Transverse colon (tissue), 3 donors: ENCODE measurements around the gene MRPS6.

Source experiments
- CTCF ChIP-seq, 5 experiments: fragments of 200-600 bp in 3 of 5; fragments of 450-650 bp in 2 of 5; sonication (generic) in 3 of 5; IDR thresholded peaks; 1 replicate in 2 of 5; 2 replicates in 3 of 5; pipeline ENCODE4 v1.5.1; 2016 to 2017; ENCODE audit warnings: antibody characterized with exemption in 5 of 5, inconsistent platforms in 3 of 5, mild to moderate bottlenecking in 2 of 5, moderate library complexity in 1 of 5
- POLR2A ChIP-seq: fragments of 450-650 bp; IDR thresholded peaks from one replicate; pipeline ENCODE4 v1.6.1; 2016; ENCODE audit warnings: antibody characterized with exemption, mild to moderate bottlenecking, moderate library complexity

GRCh38 chr21:34116569-34116968, 43.2 kb downstream of the MRPS6 start:
- TF ChIP-seq CTCF (IDR thresholded peaks at IDR 0.05) (no peak), POLR2A (no peak)
